Germinal center (tissue), 1 donor: ENCODE results near the gene ABLIM1.

ENCODE experiments used
- DNase-seq: peaks from one replicate; pipeline ENCODE4 v3.0.0; 2012; ENCODE audit warnings: mixed read lengths, low spot score

Gene ABLIM1

GRCh38 chr10:114487815-114488536 lies 170.1 kb downstream of the ABLIM1 start:
- no peak for DNase-seq

- DNase-seq = no peak
Measured at GRCh38 chr10:114486938-114487814, 170.9 kb downstream of the ABLIM1 start.

GRCh38 chr10:114485696-114486400 lies 172.2 kb downstream of the ABLIM1 start:
- no peak for DNase-seq

GRCh38 chr10:114483575-114483974 lies 174.5 kb downstream of the ABLIM1 start:
- no peak for DNase-seq

- DNase-seq = no peak
Measured at GRCh38 chr10:114482480-114483304, 175.4 kb downstream of the ABLIM1 start.

- DNase-seq = no peak
Measured at GRCh38 chr10:114481055-114481454, 177.0 kb downstream of the ABLIM1 start.

GRCh38 chr10:114479836-114480235 lies 178.2 kb downstream of the ABLIM1 start:
- no peak for DNase-seq

GRCh38 chr10:114479307-114479706 lies 178.8 kb downstream of the ABLIM1 start:
- no peak for DNase-seq

- DNase-seq = no peak
Measured at GRCh38 chr10:114478281-114478680, 179.8 kb downstream of the ABLIM1 start.

GRCh38 chr10:114477285-114477684 lies 180.8 kb downstream of the ABLIM1 start:
- no peak for DNase-seq

- DNase-seq = no peak
Measured at GRCh38 chr10:114474989-114475388, 183.1 kb downstream of the ABLIM1 start.

- DNase-seq = no peak
Measured at GRCh38 chr10:114473776-114474175, 184.3 kb downstream of the ABLIM1 start.

- DNase-seq = no peak
Measured at GRCh38 chr10:114472877-114473253, 185.2 kb downstream of the ABLIM1 start.

GRCh38 chr10:114471906-114472876 lies 185.9 kb downstream of the ABLIM1 start:
- DNase-seq = no peak

GRCh38 chr10:114470956-114471905 lies 186.8 kb downstream of the ABLIM1 start:
- peak; percentile 71 for DNase-seq

- DNase-seq = no peak
Measured at GRCh38 chr10:114470361-114470760, 187.7 kb downstream of the ABLIM1 start.

GRCh38 chr10:114458955-114459354 lies 199.1 kb downstream of the ABLIM1 start:
- no peak for DNase-seq

GRCh38 chr10:114458216-114458920 lies 199.7 kb downstream of the ABLIM1 start:
- DNase-seq = no peak

GRCh38 chr10:114453576-114453975 lies 204.5 kb downstream of the ABLIM1 start:
- DNase-seq = no peak
